DND-41 (cell line): ENCODE results near the gene CREBBP.

ENCODE experiments used
- ATAC-seq: fragments of 200-7000 bp; cut with Tn5 transposase; 3 replicates; pipeline ENCODE4 v1.9.1; 2021; ENCODE audit warnings: low read depth; ENCODE audit not compliant: insufficient read depth
- DNase-seq: peaks from one replicate; pipeline ENCODE4 v3.0.0-alpha.2; 2020
- H2AFZ ChIP-seq: 2 replicates; pipeline ENCODE4 v1.6.0; 2012; ENCODE audit warnings: low read depth, low read length
- H3K27ac ChIP-seq: 2 replicates; pipeline ENCODE4 v1.5.1; 2012; ENCODE audit warnings: low read length, inconsistent platforms
- H3K27me3 ChIP-seq: fragments of 200-600 bp; sonication (generic); 2 replicates; pipeline ENCODE4 v1.6.0; 2012; ENCODE audit warnings: low read length, mild to moderate bottlenecking, inconsistent platforms; ENCODE audit not compliant: insufficient read depth, poor library complexity
- H3K36me3 ChIP-seq: 2 replicates; pipeline ENCODE4 v1.5.1; 2012; ENCODE audit warnings: low read length, inconsistent platforms; ENCODE audit not compliant: insufficient read depth
- H3K4me1 ChIP-seq: 2 replicates; pipeline ENCODE4 v1.5.1; 2012; ENCODE audit warnings: mild to moderate bottlenecking, low read length; ENCODE audit not compliant: insufficient read depth
- H3K4me2 ChIP-seq: 2 replicates; pipeline ENCODE4 v1.6.0; 2012; ENCODE audit warnings: mild to moderate bottlenecking, moderate library complexity, low read length, inconsistent platforms; ENCODE audit not compliant: insufficient read depth
- H3K4me3 ChIP-seq, 2 experiments: fragments of 200-600 bp in 1 of 2; shearing (Covaris generic) in 1 of 2; 2 replicates each; pipeline ENCODE4 v1.5.1; 2012 to 2016; ENCODE audit warnings: inconsistent platforms in 2 of 2, low read length in 2 of 2, mild to moderate bottlenecking in 2 of 2, low read depth in 1 of 2, moderate library complexity in 1 of 2
- H3K79me2 ChIP-seq: 2 replicates; pipeline ENCODE4 v1.6.0; 2012; ENCODE audit warnings: low read length, inconsistent platforms; ENCODE audit not compliant: insufficient read depth
- H3K9ac ChIP-seq: 2 replicates; pipeline ENCODE4 v1.6.0; 2012; ENCODE audit warnings: low read depth, mild to moderate bottlenecking, inconsistent platforms, low read length, moderate library complexity
- H3K9me3 ChIP-seq: 2 replicates; pipeline ENCODE4 v1.5.1; 2012; ENCODE audit warnings: low read length, moderate library complexity, mild to moderate bottlenecking, inconsistent platforms; ENCODE audit not compliant: insufficient read depth, severe bottlenecking
- H4K20me1 ChIP-seq: 2 replicates; pipeline ENCODE4 v1.6.0; 2012; ENCODE audit warnings: low read length; ENCODE audit not compliant: insufficient read depth
- CTCF ChIP-seq: IDR thresholded peaks from 2 replicates; pipeline ENCODE4 v1.5.1; 2012; ENCODE audit warnings: borderline replicate concordance, low read length, moderate library complexity, mild to moderate bottlenecking; ENCODE audit not compliant: poor library complexity, severe bottlenecking; ENCODE audit errors: extremely low read depth
- EZH2 ChIP-seq: IDR thresholded peaks from 3 replicates; pipeline ENCODE4 v1.6.1; 2012; ENCODE audit warnings: borderline replicate concordance, low read depth, mild to moderate bottlenecking, moderate library complexity, low read length, inconsistent platforms; ENCODE audit not compliant: severe bottlenecking

Gene CREBBP

GRCh38 chr16:3907586-3907985 lies 27.1 kb upstream of the CREBBP start:
- H3K9ac ChIP-seq = no peak overlapping the region
- H3K36me3 ChIP-seq = no peaks in the 10 kb centered on the region
- no peaks in the 10 kb centered on the region for H4K20me1 ChIP-seq
- no peak overlapping the region for H3K27ac ChIP-seq
- TF ChIP-seq EZH2 = no peak
- TF ChIP-seq CTCF = no peak
- no peak for ATAC-seq
- H3K4me2 ChIP-seq = no peak overlapping the region
- H3K4me1 ChIP-seq = no peaks in the 10 kb centered on the region
- no peak overlapping the region for H3K4me3 ChIP-seq
- H3K79me2 ChIP-seq = no peaks in the 10 kb centered on the region
- H2AFZ ChIP-seq = no peak overlapping the region
- no peaks in the 10 kb centered on the region for H3K27me3 ChIP-seq
- H3K9me3 ChIP-seq = no peaks in the 10 kb centered on the region
- no peak for DNase-seq

- DNase-seq = no peak
- no peak overlapping the region for H3K27ac ChIP-seq
- H4K20me1 ChIP-seq = no peaks in the 10 kb centered on the region
- no peak for ATAC-seq
- H3K4me2 ChIP-seq = no peak overlapping the region
- no peaks in the 10 kb centered on the region for H3K27me3 ChIP-seq
- no peak overlapping the region for H3K9ac ChIP-seq
- TF ChIP-seq EZH2 (no peak), CTCF (no peak)
- no peaks in the 10 kb centered on the region for H3K36me3 ChIP-seq
- no peak overlapping the region for H2AFZ ChIP-seq
- H3K4me3 ChIP-seq = no peak overlapping the region
- H3K79me2 ChIP-seq = no peaks in the 10 kb centered on the region
- no peaks in the 10 kb centered on the region for H3K4me1 ChIP-seq
- H3K9me3 ChIP-seq = no peaks in the 10 kb centered on the region
These were observed 25.9 kb upstream of the CREBBP start for GRCh38 chr16:3906363-3906762.

GRCh38 chr16:3904875-3905274 lies 24.4 kb upstream of the CREBBP start:
- ATAC-seq = no peak
- H3K4me3 ChIP-seq = no peak overlapping the region
- no peaks in the 10 kb centered on the region for H3K4me1 ChIP-seq
- H4K20me1 ChIP-seq = no peaks in the 10 kb centered on the region
- no peak overlapping the region for H2AFZ ChIP-seq
- H3K9me3 ChIP-seq = no peaks in the 10 kb centered on the region
- no peak for DNase-seq
- no peak overlapping the region for H3K4me2 ChIP-seq
- H3K27ac ChIP-seq = no peak overlapping the region
- H3K27me3 ChIP-seq = no peaks in the 10 kb centered on the region
- no peaks in the 10 kb centered on the region for H3K79me2 ChIP-seq
- no peak for TF ChIP-seq CTCF
- no peak for TF ChIP-seq EZH2
- H3K9ac ChIP-seq = no peak overlapping the region
- no peaks in the 10 kb centered on the region for H3K36me3 ChIP-seq

GRCh38 chr16:3890091-3890490 lies 9.6 kb upstream of the CREBBP start:
- H3K9me3 ChIP-seq = no peaks in the 10 kb centered on the region
- H4K20me1 ChIP-seq = no peaks in the 10 kb centered on the region
- no peak overlapping the region for H3K4me2 ChIP-seq
- H2AFZ ChIP-seq = no peak overlapping the region
- DNase-seq (no peak), ATAC-seq (no peak)
- H3K36me3 ChIP-seq = no peaks in the 10 kb centered on the region
- no peak overlapping the region for H3K27ac ChIP-seq
- H3K27me3 ChIP-seq = no peaks in the 10 kb centered on the region
- no peak overlapping the region for H3K9ac ChIP-seq
- no peak overlapping the region for H3K4me3 ChIP-seq
- TF ChIP-seq CTCF = no peak
- H3K4me1 ChIP-seq = no peaks in the 10 kb centered on the region
- H3K79me2 ChIP-seq = no peaks in the 10 kb centered on the region
